Neural cell (in vitro differentiated cells): ENCODE results near the gene APLF. TPM values are rescaled to one million over a fixed set of nuclear protein-coding genes. Genes with fewer than 3 reads are reported as not detected.
"Not testable (repeated sequence)": the region's sequence is repeated elsewhere in the genome, so short reads cannot be mapped to it uniquely, and the experiment has no call there.

Source experiments
- H2AFZ ChIP-seq: fragments of 200-600, 300-800 bp; sonication (generic), shearing (Covaris generic); 2 replicates; pipeline ENCODE4 v1.6.0; 2014; ENCODE audit warnings: low read depth, mild to moderate bottlenecking, antibody characterized with exemption, low read length, moderate library complexity
- H3F3A ChIP-seq: fragments of 200-600 bp; shearing (Covaris generic); 2 replicates; pipeline ENCODE4 v1.6.1; 2016; ENCODE audit warnings: mild to moderate bottlenecking, moderate library complexity, mixed read lengths, antibody characterized with exemption, low read length; ENCODE audit not compliant: insufficient read depth, poor library complexity, severe bottlenecking
- H3K27ac ChIP-seq: fragments of 200-600, 300-800 bp; sonication (generic), shearing (Covaris generic); 2 replicates; pipeline ENCODE4 v1.5.1; 2014; ENCODE audit warnings: mild to moderate bottlenecking, low read length, moderate library complexity
- H3K27me3 ChIP-seq: fragments of 300-800, 200-600 bp; sonication (generic), shearing (Covaris generic); 2 replicates; pipeline ENCODE4 v1.6.0; 2014; ENCODE audit warnings: mild to moderate bottlenecking, low read depth, low read length, moderate library complexity; ENCODE audit not compliant: insufficient read depth
- H3K36me3 ChIP-seq: fragments of 300-800, 200-600 bp; sonication (generic), shearing (Covaris generic); 2 replicates; pipeline ENCODE4 v1.5.1; 2014; ENCODE audit warnings: mild to moderate bottlenecking, antibody characterized with exemption, low read length, moderate library complexity; ENCODE audit not compliant: insufficient read depth
- H3K4me2 ChIP-seq: fragments of 300-800, 200-600 bp; sonication (generic), shearing (Covaris generic); 2 replicates; pipeline ENCODE4 v1.6.0; 2014; ENCODE audit warnings: mild to moderate bottlenecking, low read length
- H3K4me3 ChIP-seq: fragments of 300-800, 200-600 bp; sonication (generic), shearing (Covaris generic); 2 replicates; pipeline ENCODE4 v1.5.1; 2014; ENCODE audit warnings: mild to moderate bottlenecking, low read length, moderate library complexity
- H3K79me2 ChIP-seq: fragments of 200-600 bp; shearing (Covaris generic); replicated peaks from 2 replicates; pipeline ENCODE4 v1.6.0; 2014; ENCODE audit warnings: mild to moderate bottlenecking, low read length, moderate library complexity; ENCODE audit not compliant: insufficient read depth
- H3K9ac ChIP-seq: fragments of 300-800, 200-600 bp; sonication (generic), shearing (Covaris generic); 2 replicates; pipeline ENCODE4 v1.6.1; 2016; ENCODE audit warnings: mild to moderate bottlenecking, low read length, mixed read lengths
- H3K9me2 ChIP-seq: fragments of 200-600 bp; shearing (Covaris generic); 2 replicates; pipeline ENCODE4 v1.6.1; 2016; ENCODE audit warnings: mild to moderate bottlenecking, low read length, mixed read lengths; ENCODE audit not compliant: insufficient read depth
- H3K9me3 ChIP-seq: fragments of 200-600, 300-800 bp; sonication (generic), shearing (Covaris generic); 2 replicates; pipeline ENCODE4 v1.6.1; 2016; ENCODE audit warnings: mild to moderate bottlenecking, mixed run types, low read length, moderate library complexity, mixed read lengths
- H4K20me1 ChIP-seq: fragments of 200-600 bp; shearing (Covaris generic); 2 replicates; pipeline ENCODE4 v1.6.1; 2016; ENCODE audit warnings: mild to moderate bottlenecking, mixed run types; ENCODE audit not compliant: insufficient read depth
- CTCF ChIP-seq: fragments of 450-650 bp; IDR thresholded peaks from 2 replicates; pipeline ENCODE4 v1.5.1; 2014; ENCODE audit warnings: antibody characterized with exemption, mild to moderate bottlenecking, moderate library complexity; ENCODE audit not compliant: poor library complexity, severe bottlenecking
- EP300 ChIP-seq: fragments of 450-650 bp; conservative IDR thresholded peaks from 2 replicates; pipeline ENCODE4 v1.6.1; 2014; ENCODE audit warnings: antibody characterized with exemption, mild to moderate bottlenecking, moderate library complexity; ENCODE audit not compliant: poor library complexity, severe bottlenecking
- EZH2 ChIP-seq: fragments of 200-600, 300-800 bp; shearing (Covaris generic), sonication (generic); IDR thresholded peaks from 2 replicates; pipeline ENCODE4 v1.6.1; 2014; ENCODE audit warnings: antibody characterized with exemption, low read length, borderline replicate concordance, mild to moderate bottlenecking; ENCODE audit not compliant: insufficient read depth, poor library complexity, severe bottlenecking
- MXI1 ChIP-seq: fragments of 450-650 bp; conservative IDR thresholded peaks from 2 replicates; pipeline ENCODE4 v1.6.1; 2014; ENCODE audit warnings: antibody characterized with exemption, mild to moderate bottlenecking; ENCODE audit not compliant: poor library complexity, severe bottlenecking
- POLR2AphosphoS5 ChIP-seq: IDR thresholded peaks from 2 replicates; pipeline ENCODE4 v1.6.1; 2012
- RAD21 ChIP-seq: fragments of 450-650 bp; conservative IDR thresholded peaks from 2 replicates; pipeline ENCODE4 v1.6.1; 2014; ENCODE audit warnings: antibody characterized with exemption, mild to moderate bottlenecking, moderate library complexity
- SMC3 ChIP-seq: fragments of 450-650 bp; conservative IDR thresholded peaks from 2 replicates; pipeline ENCODE4 v1.6.1; 2014; ENCODE audit warnings: antibody characterized with exemption, mild to moderate bottlenecking, moderate library complexity; ENCODE audit not compliant: poor library complexity
- TAF1 ChIP-seq: IDR thresholded peaks from 2 replicates; pipeline ENCODE4 v1.6.1; 2012; ENCODE audit warnings: low read depth
- polyA plus RNA-seq: library from polyadenylated mRNA; depleted of rRNA; stranded (reverse); fragments of >200 nt; gene quantifications from 2 replicates; pipeline ENCODE4 v1.2.3, GENCODE V29; 2014
- TF ChIP-seq, protein P1 (sequence below): IDR thresholded peaks from 2 replicates; pipeline ENCODE4 v1.6.1; 2012; ENCODE audit warnings: borderline replicate concordance

Gene APLF
- polyA plus RNA-seq, 1 donor from 2014 or later = 0.45 TPM

DNA sequence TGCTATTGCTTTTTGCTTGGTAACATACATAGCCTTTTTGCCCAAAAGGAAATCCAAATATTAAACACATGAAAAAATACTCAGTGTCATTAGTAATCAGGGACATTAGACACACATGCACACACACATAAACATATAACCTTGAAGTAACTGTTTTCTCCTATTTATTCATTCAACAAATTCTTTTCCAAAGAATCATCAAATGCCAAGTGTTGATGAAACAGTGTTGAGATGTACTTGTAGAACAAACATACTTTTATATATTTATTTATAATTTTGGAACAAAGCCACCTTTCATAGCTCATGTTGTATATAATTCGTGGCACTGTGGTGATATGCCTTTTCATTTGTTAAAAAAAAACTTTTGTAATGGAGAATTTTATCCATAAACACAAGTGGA, 81.0 kb downstream of the APLF start:
- Histone ChIP-seq H3K27ac (no peak overlapping the region), H4K20me1 (no peaks in the 10 kb centered on the region), H3F3A (no peaks in the 10 kb centered on the region), H3K9ac (no peak overlapping the region), H3K4me3 (no peak overlapping the region), H3K27me3 (no peaks in the 10 kb centered on the region), H3K4me2 (no peak overlapping the region), H2AFZ (no peak overlapping the region), H3K36me3 (no peaks in the 10 kb centered on the region), H3K79me2 (no peaks in the 10 kb centered on the region), H3K9me3 (no peaks in the 10 kb centered on the region), H3K9me2 (no peaks in the 10 kb centered on the region)
- TF ChIP-seq MXI1 = no peak
- no peak for TF ChIP-seq EP300
- no peak for TF ChIP-seq EZH2
- TF ChIP-seq, protein P1, sequence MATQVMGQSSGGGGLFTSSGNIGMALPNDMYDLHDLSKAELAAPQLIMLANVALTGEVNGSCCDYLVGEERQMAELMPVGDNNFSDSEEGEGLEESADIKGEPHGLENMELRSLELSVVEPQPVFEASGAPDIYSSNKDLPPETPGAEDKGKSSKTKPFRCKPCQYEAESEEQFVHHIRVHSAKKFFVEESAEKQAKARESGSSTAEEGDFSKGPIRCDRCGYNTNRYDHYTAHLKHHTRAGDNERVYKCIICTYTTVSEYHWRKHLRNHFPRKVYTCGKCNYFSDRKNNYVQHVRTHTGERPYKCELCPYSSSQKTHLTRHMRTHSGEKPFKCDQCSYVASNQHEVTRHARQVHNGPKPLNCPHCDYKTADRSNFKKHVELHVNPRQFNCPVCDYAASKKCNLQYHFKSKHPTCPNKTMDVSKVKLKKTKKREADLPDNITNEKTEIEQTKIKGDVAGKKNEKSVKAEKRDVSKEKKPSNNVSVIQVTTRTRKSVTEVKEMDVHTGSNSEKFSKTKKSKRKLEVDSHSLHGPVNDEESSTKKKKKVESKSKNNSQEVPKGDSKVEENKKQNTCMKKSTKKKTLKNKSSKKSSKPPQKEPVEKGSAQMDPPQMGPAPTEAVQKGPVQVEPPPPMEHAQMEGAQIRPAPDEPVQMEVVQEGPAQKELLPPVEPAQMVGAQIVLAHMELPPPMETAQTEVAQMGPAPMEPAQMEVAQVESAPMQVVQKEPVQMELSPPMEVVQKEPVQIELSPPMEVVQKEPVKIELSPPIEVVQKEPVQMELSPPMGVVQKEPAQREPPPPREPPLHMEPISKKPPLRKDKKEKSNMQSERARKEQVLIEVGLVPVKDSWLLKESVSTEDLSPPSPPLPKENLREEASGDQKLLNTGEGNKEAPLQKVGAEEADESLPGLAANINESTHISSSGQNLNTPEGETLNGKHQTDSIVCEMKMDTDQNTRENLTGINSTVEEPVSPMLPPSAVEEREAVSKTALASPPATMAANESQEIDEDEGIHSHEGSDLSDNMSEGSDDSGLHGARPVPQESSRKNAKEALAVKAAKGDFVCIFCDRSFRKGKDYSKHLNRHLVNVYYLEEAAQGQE = no peak
- TF ChIP-seq TAF1 = no peak
- no peak for TF ChIP-seq POLR2AphosphoS5
- TF ChIP-seq CTCF = no peak
- TF ChIP-seq RAD21 = no peak
- TF ChIP-seq SMC3 = no peak

DNA sequence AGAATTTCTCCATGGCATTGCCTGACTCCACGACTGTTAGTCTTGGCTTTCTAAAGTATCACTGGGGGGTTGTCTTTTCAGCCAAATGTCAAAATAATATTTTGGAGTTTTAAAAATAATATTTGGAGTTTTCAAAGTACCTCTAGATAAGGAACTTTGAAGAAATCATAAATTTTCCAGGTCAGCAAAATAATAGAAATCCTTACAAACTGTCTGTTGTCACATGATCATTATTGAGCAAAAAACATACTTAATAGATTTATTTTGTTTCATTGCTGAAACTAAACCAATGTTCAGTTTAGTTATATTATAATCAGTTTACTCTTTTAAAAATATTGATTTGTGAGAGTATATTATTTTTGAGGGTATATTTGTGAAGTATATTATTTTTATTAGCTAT, 85.7 kb downstream of the APLF start:
- Histone ChIP-seq H4K20me1 (no peaks in the 10 kb centered on the region), H3K9me2 (no peaks in the 10 kb centered on the region), H3K9me3 (no peaks in the 10 kb centered on the region), H3K27ac (no peak overlapping the region), H3F3A (no peaks in the 10 kb centered on the region), H3K36me3 (no peaks in the 10 kb centered on the region), H3K4me2 (no peak overlapping the region), H3K27me3 (no peaks in the 10 kb centered on the region), H3K79me2 (no peaks in the 10 kb centered on the region), H3K4me3 (no peak overlapping the region), H2AFZ (no peak overlapping the region), H3K9ac (no peak overlapping the region)
- no peak for TF ChIP-seq POLR2AphosphoS5
- no peak for TF ChIP-seq CTCF
- TF ChIP-seq, protein P1 = no peak
- no peak for TF ChIP-seq TAF1
- TF ChIP-seq EP300 = no peak
- TF ChIP-seq SMC3 = no peak
- TF ChIP-seq RAD21 = no peak
- no peak for TF ChIP-seq MXI1
- TF ChIP-seq EZH2 = no peak

GRCh38 chr2:68555425-68556206, 88.2 kb downstream of the APLF start:
- not testable (repeated sequence) for H3K9ac ChIP-seq, H3K4me3 ChIP-seq, H3K79me2 ChIP-seq, H4K20me1 ChIP-seq, H3F3A ChIP-seq, H3K27ac ChIP-seq, H3K36me3 ChIP-seq, H3K27me3 ChIP-seq, H3K9me3 ChIP-seq, H3K9me2 ChIP-seq, H3K4me2 ChIP-seq, H2AFZ ChIP-seq
